Testis (tissue), 3 donors: Measurements from ENCODE around the gene TUNAR. TPM values are rescaled to one million over a fixed set of nuclear protein-coding genes. Genes with fewer than 3 reads are reported as not detected.

Source experiments
- DNase-seq: peaks from one replicate; pipeline ENCODE4 v3.0.0-alpha.2; 2019
- H3K27ac ChIP-seq, 2 donors: fragments of 200-600 bp; sonication (generic); one replicate each; pipeline ENCODE4 v1.5.1; 2019
- H3K27me3 ChIP-seq: fragments of 200-600 bp; sonication (generic); one replicate; pipeline ENCODE4 v1.5.1; 2019
- H3K36me3 ChIP-seq: fragments of 200-600 bp; sonication (generic); one replicate; pipeline ENCODE4 v1.5.1; 2017; ENCODE audit warnings: low read depth; ENCODE audit errors: missing control alignments
- H3K4me1 ChIP-seq: fragments of 200-600 bp; sonication (generic); one replicate; pipeline ENCODE4 v1.5.1; 2019
- H3K4me3 ChIP-seq, 2 donors: fragments of 200-600 bp; sonication (generic); one replicate each; pipeline ENCODE4 v1.5.1; 2017 to 2019
- H3K9me3 ChIP-seq: fragments of 200-600 bp; sonication (generic); one replicate; pipeline ENCODE4 v1.5.1; 2017
- POLR2A ChIP-seq: fragments of 450-650 bp; IDR thresholded peaks from one replicate; pipeline ENCODE4 v1.6.1; 2017; ENCODE audit warnings: antibody characterized with exemption, mild to moderate bottlenecking, moderate library complexity
- WGBS, 2 donors: methylation state at CpG; one replicate each; pipeline ENCODE4 v1.1.5; 2018; 5-methylcytosine and 5-hydroxymethylcytosine counted together
- intact Hi-C: fragments of 100-400 bp; cut with DNase I; formaldehyde crosslinking; loops from one replicate; pipeline ENCODE4 v1.15.1; 2023; ENCODE audit warnings: low total_unique reads
- polyA plus RNA-seq: library from polyadenylated mRNA; stranded (reverse); fragments of 350-450 nt; fragmentation: Illumina TruSeq; extraction: RNeasy Lipid Tissue Mini Kit (QIAGEN cat#74804); gene quantifications from one replicate; pipeline ENCODE4 v1.2.3, GENCODE V29; 2014; ENCODE audit warnings: low read depth, low replicate concordance; ENCODE audit not compliant: insufficient read depth
- total RNA-seq, 2 donors: library from RNA; depleted of rRNA; stranded (reverse); fragments of >200 nt; gene quantifications; one replicate each; pipeline ENCODE4 v1.2.3, GENCODE V29; 2016
- TF ChIP-seq, protein P1 (sequence below), 3 experiments: fragments of 450-650 bp in 2 of 3; fragments of 200-600 bp in 1 of 3; sonication (generic) in 1 of 3; IDR thresholded peaks; one replicate each; pipeline ENCODE4 v1.5.1; 2016 to 2019; ENCODE audit warnings: antibody characterized with exemption in 3 of 3, mild to moderate bottlenecking in 2 of 3, moderate library complexity in 1 of 3

Gene TUNAR
- total and polyA plus RNA-seq, 3 donors from 2014 or later: 2.3 to 4.2 (median 3.9) TPM

DNA sequence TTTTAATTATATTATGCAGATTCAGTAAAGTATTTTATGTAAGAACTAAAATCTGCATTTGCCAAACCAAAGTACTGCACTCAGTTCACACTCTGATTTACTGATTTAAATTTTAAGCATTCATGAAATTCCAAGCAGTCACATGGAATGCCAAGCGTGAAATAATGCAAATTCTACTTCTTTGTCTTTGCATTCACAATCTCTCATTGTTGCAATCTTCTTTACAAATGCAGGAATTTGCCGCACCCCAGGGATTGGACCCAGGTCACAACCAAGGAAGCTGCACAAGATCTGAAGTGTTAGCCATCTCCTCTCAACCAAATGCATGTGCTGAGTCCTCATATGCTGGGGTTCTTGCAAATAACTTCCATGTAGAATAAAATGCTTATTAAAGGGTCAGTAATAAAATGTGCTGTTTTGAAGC is 71.9 kb downstream of the TUNAR start:
- 29 to 36% methylated on average over 2 of the region's 2 CpGs for WGBS, 2 donors
- Histone ChIP-seq H3K9me3 (no peaks in the 10 kb centered on the region), H3K4me1 (no peaks in the 10 kb centered on the region), H3K27ac (no peak overlapping the region), H3K4me3 (no peak overlapping the region), H3K36me3 (no peaks in the 10 kb centered on the region), H3K27me3 (no peaks in the 10 kb centered on the region)
- no peak for DNase-seq
- no peak for TF ChIP-seq POLR2A
- TF ChIP-seq, protein P1, sequence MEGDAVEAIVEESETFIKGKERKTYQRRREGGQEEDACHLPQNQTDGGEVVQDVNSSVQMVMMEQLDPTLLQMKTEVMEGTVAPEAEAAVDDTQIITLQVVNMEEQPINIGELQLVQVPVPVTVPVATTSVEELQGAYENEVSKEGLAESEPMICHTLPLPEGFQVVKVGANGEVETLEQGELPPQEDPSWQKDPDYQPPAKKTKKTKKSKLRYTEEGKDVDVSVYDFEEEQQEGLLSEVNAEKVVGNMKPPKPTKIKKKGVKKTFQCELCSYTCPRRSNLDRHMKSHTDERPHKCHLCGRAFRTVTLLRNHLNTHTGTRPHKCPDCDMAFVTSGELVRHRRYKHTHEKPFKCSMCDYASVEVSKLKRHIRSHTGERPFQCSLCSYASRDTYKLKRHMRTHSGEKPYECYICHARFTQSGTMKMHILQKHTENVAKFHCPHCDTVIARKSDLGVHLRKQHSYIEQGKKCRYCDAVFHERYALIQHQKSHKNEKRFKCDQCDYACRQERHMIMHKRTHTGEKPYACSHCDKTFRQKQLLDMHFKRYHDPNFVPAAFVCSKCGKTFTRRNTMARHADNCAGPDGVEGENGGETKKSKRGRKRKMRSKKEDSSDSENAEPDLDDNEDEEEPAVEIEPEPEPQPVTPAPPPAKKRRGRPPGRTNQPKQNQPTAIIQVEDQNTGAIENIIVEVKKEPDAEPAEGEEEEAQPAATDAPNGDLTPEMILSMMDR (IDR thresholded peaks at IDR 0.05): no peak
- intact Hi-C loops: no loop called here

GRCh38 chr14:95951359-95951758 is 74.7 kb downstream of the TUNAR start:
- Histone ChIP-seq H3K27ac (no peak overlapping the region), H3K27me3 (no peaks in the 10 kb centered on the region)
- DNase-seq: no peak

DNA sequence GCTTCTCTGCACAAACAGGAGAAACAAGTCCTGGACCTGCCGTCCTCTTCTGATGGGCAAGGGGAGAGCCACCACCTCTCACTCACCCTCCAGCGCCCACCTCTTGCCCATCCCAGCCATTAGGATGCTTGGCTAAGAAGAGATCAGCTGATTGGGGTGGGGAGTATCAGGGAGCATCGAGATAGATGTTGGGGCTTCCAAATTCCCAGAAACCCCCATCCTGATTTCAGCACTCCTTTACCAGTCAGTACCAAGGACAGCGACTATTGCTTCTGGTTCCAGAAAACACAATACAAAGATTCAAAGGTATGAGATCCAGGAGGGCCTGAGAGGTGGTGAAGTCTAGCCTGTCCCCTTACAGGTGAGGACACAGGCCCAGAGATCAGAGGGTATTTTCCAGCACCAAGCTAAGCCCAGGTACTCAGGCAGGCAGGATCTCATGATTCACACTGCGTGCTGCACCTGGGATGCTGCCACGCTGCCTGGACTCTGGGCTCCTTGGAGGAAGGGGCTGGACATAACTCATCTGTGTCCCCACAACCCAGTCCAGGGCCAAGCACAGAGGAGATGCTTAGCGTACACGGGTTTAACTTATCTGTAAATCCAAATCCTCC is 76.6 kb downstream of the TUNAR start:
- intact Hi-C loops: no loop called here
- H3K4me3 ChIP-seq: no peak overlapping the region
- H3K4me1 ChIP-seq: no peaks in the 10 kb centered on the region
- TF ChIP-seq, protein P1 (IDR thresholded peaks at IDR 0.05): no peak
- no peak for TF ChIP-seq POLR2A
- DNase-seq: no peak
- no peak overlapping the region for H3K27ac ChIP-seq
- no peaks in the 10 kb centered on the region for H3K27me3 ChIP-seq
- H3K36me3 ChIP-seq: no peaks in the 10 kb centered on the region
- no peaks in the 10 kb centered on the region for H3K9me3 ChIP-seq
- WGBS, 2 donors: 53% methylated on average over 8 of the region's 8 CpGs

More at GRCh38 chr14:95951359-95951758, 74.7 kb downstream of the TUNAR start:
- TF ChIP-seq, protein P1 (IDR thresholded peaks at IDR 0.05): no peak
- no peak overlapping the region for H3K4me3 ChIP-seq
- WGBS, 2 donors: 75 to 84% methylated on average over 4 of the region's 4 CpGs
- intact Hi-C loops: no loop called here
- H3K9me3 ChIP-seq: no peaks in the 10 kb centered on the region
- no peaks in the 10 kb centered on the region for H3K36me3 ChIP-seq
- no peaks in the 10 kb centered on the region for H3K4me1 ChIP-seq

- Histone ChIP-seq H3K27me3 (no peaks in the 10 kb centered on the region), H3K4me1 (no peaks in the 10 kb centered on the region), H3K36me3 (no peaks in the 10 kb centered on the region), H3K27ac (no peak overlapping the region), H3K4me3 (no peak overlapping the region), H3K9me3 (no peaks in the 10 kb centered on the region)
- no peak for DNase-seq
- TF ChIP-seq POLR2A: no peak
- TF ChIP-seq, protein P1 (IDR thresholded peaks at IDR 0.05): no peak
- intact Hi-C loops: no loop called here
- 66 to 78% methylated on average over 5 of the region's 5 CpGs for WGBS, 2 donors
These were observed 80.2 kb downstream of the TUNAR start for GRCh38 chr14:95956601-95957460.
